Measurements from ENCODE around the gene LHFPL3.
"Not testable (repeated sequence)": the region's sequence is repeated elsewhere in the genome, so short reads cannot be mapped to it uniquely, and the experiment has no call there.

Gene LHFPL3

DNA sequence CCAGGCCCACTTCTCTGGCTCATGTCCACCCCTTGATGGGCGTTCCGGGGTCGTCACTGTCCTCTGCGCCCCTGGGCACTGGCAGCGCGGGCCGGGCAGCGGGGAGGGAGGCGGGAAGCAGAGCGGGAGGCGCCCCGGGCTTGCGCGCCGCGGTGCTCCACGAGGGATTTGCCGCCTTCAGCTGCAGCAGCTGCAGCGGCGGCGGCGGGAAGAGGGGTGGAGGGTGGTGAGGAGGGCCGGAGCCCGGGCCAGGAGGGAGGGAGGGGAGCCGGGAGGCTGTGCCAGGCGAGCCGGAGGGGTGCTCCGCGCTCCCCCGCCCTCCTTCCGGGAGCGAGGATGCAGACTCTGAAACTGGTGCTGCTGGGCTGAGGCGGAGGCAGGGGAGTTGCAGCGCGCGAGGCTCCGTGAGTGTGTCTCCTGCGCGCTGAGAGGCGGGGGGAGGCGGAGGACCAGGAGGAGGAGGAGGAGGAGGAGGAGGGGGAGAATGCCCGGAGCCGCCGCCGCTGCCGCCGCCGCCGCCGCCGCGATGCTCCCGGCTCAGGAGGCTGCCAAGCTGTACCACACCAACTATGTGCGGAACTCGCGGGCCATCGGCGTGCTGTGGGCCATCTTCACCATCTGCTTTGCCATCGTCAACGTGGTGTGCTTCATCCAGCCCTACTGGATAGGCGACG is at the start of gene LHFPL3:
LHFPL3 (plus strand) TSS at position 308 of the 674 bp plus-strand sequence.
- Histone ChIP-seq H4K20me1 (no peaks in the 10 kb centered on the region), H3K27ac (no peak within 1 kb of the TSS), H3K36me3 (no peaks in the 10 kb centered on the region), H3K27me3 (no peaks in the 10 kb centered on the region), H3K4me2 (peak within 1 kb of the TSS in 5 of 11 experiments; percentile 45 to 64 (median 51); a peak in 9 of 22 replicates), H3K9me3 (replicated peaks in 1 of 11) (peaks cover 4 to 20% (median 19%) of the 10 kb centered on the region in 11 experiments; a peak in 21 of 22 replicates), H3K4me3 (no peak within 1 kb of the TSS), H3K4me1 (peaks cover 0 to 18% (median 9%) of the 10 kb centered on the region in 10 experiments; a peak in 12 of 20 replicates), H3K9ac (no peak within 1 kb of the TSS)
- TF ChIP-seq Cebpa-rat (IDR thresholded peaks at IDR 0.05) = no peak

DNA sequence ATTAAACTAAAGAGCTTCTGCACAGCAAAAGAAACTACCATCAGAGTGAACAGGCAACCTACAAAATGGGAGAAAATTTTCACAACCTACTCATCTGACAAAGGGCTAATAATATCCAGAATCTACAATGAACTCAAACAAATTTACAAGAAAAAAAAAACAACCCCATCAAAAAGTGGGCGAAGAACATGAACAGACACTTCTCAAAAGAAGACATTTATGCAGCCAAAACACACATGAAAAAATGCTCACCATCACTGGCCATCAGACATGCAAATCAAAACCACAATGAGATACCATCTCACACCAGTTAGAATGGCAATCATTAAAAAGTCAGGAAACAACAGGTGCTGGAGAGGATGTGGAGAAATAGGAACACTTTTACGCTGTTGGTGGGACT is 46.7 kb upstream of the LHFPL3 start:
- not testable (repeated sequence) for H3K27ac ChIP-seq; H3K9me3 ChIP-seq (replicated peaks in 1 of 11); H3K4me3 ChIP-seq; H3K27me3 ChIP-seq; H3K4me1 ChIP-seq; H3K9ac ChIP-seq; H4K20me1 ChIP-seq; H3K4me2 ChIP-seq; H3K36me3 ChIP-seq

DNA sequence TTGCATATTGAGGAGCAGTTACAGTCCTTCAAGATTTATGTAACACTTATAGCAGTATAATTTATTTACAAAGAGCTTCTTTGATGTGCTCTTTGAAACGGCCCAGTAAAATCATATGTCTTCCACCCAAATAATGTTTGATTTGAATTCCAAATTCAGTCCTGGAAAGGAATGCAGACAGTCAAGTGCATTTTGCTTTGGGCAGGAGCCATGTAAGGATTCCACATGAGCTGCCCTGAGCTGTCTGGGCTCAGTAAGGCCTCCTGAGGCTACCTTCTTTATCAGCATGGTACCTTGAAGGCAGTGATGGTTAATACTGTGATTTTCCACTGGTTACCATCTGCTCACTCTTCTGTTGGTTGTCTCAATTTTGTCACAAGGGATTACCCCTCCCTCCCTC is 41.6 kb upstream of the LHFPL3 start:
- Histone ChIP-seq H3K36me3 (no peaks in the 10 kb centered on the region), H3K27ac (no peak overlapping the region), H4K20me1 (no peaks in the 10 kb centered on the region), H3K4me3 (no peak overlapping the region), H3K4me1 (peaks cover 0 to 7% (median 0%) of the 10 kb centered on the region in 10 experiments; a peak in 2 of 20 replicates), H3K9me3 (replicated peaks in 1 of 11) (peaks cover 0 to 9% (median 0%) of the 10 kb centered on the region in 11 experiments; a peak in 1 of 22 replicates), H3K9ac (no peak overlapping the region), H3K4me2 (no peak overlapping the region), H3K27me3 (no peaks in the 10 kb centered on the region)
- TF ChIP-seq Cebpa-rat (IDR thresholded peaks at IDR 0.05) = no peak

DNA sequence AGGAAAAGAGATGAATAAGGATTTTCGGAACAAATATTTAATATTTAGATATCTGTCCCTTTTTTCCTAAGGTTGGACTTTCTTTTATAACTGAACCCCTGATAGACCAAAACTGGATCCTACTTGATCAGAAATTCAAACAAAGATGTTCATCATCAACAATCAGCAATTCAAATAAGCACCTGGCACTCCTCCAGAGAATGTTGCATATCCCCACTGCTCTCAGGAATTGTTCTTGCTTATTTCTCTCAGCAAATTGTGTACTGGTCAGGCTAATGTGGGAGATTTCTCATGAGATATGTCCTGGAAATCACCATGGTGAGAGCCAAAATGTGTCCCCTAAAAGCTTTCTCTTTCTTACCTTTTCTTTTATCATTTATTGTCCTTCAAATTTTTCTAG is 40.3 kb upstream of the LHFPL3 start:
- no peak for TF ChIP-seq Cebpa-rat (IDR thresholded peaks at IDR 0.05)
- peak overlapping the region in 1 of 11 experiments; percentile 15; a peak in 2 of 22 replicates for H3K4me2 ChIP-seq
- H3K36me3 ChIP-seq = no peaks in the 10 kb centered on the region
- no peaks in the 10 kb centered on the region for H4K20me1 ChIP-seq
- H3K4me1 ChIP-seq = peaks cover 0 to 7% (median 0%) of the 10 kb centered on the region in 10 experiments; a peak in 2 of 20 replicates
- H3K27me3 ChIP-seq = no peaks in the 10 kb centered on the region
- H3K9me3 ChIP-seq (replicated peaks in 1 of 11) = peaks cover 0 to 9% (median 0%) of the 10 kb centered on the region in 11 experiments; a peak in 1 of 22 replicates
- no peak overlapping the region for H3K9ac ChIP-seq
- no peak overlapping the region for H3K4me3 ChIP-seq
- no peak overlapping the region for H3K27ac ChIP-seq

DNA sequence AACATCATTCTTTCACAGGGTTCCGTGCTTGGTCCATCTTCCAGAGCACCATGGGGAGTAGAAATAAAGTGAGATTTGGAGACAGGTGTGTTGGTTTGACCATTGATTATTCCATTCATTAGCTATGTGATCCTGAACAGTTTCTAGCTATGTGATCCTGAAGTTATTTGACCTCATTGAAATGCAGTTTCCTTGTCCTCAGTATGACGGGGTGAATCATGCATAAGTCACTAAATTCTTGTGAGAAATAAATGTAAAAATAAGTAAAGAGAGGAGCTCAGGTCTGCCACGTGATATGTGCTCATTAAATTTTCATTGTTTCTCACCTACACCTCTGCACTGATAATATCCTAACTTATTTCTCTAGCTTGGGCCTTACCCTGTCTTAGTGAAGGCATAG is 34.1 kb upstream of the LHFPL3 start:
- Histone ChIP-seq H3K27ac (no peak overlapping the region), H4K20me1 (no peaks in the 10 kb centered on the region), H3K9ac (no peak overlapping the region), H3K4me1 (no peaks in the 10 kb centered on the region), H3K36me3 (no peaks in the 10 kb centered on the region), H3K4me3 (no peak overlapping the region), H3K4me2 (no peak overlapping the region), H3K27me3 (no peaks in the 10 kb centered on the region), H3K9me3 (replicated peaks in 1 of 11) (peaks cover 0 to 17% (median 0%) of the 10 kb centered on the region in 11 experiments; a peak in 4 of 22 replicates)
- no peak for TF ChIP-seq Cebpa-rat (IDR thresholded peaks at IDR 0.05)

DNA sequence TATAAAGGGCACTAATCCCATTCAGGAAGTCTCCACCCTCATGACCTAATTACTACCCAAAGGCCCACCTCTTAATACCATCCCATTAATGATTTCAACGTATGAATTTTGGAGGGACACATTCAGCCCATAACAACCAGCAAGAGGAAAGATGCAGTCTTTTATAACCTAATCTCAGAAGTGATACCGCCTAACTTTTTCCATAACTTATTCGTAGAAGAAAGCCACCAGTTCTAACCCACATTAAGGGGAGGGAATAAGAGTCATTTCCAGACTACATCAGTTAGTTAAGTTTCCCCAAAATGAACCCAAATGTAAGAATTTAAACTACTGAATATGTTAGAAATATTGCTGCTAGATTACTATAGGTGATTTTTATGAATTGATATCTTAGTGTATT is 32.1 kb upstream of the LHFPL3 start:
- H3K36me3 ChIP-seq = no peaks in the 10 kb centered on the region
- no peak overlapping the region for H3K9ac ChIP-seq
- no peak for TF ChIP-seq Cebpa-rat (IDR thresholded peaks at IDR 0.05)
- no peak overlapping the region for H3K27ac ChIP-seq
- H3K4me1 ChIP-seq = no peaks in the 10 kb centered on the region
- H3K4me2 ChIP-seq = no peak overlapping the region
- no peak overlapping the region for H3K4me3 ChIP-seq
- no peaks in the 10 kb centered on the region for H3K27me3 ChIP-seq
- H3K9me3 ChIP-seq (replicated peaks in 1 of 11) = peaks cover 0 to 8% (median 0%) of the 10 kb centered on the region in 11 experiments; a peak in 4 of 22 replicates
- H4K20me1 ChIP-seq = no peaks in the 10 kb centered on the region

DNA sequence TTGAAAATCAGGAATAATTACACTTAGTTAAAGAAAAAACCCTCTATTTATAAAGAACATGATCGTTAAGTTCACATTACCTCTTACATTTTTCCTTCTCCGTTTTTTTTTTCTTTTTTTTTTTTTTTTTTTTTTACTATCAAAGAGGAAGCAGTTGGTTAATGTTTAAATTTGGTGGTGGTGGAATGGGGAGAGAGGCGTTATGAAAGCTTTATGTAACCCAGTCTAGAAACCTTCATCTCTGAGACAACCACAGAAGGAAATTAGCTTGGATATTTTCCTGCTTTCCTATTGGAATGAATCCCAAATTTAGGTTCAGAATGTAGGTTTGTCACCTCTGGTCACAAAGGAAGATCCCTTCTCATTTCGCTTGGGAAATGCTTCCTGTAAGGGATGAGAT is 31.5 kb upstream of the LHFPL3 start:
- no peak overlapping the region for H3K9ac ChIP-seq
- H3K4me2 ChIP-seq = no peak overlapping the region; a peak in 1 of 22 replicates
- no peaks in the 10 kb centered on the region for H3K36me3 ChIP-seq
- no peaks in the 10 kb centered on the region for H3K4me1 ChIP-seq
- no peaks in the 10 kb centered on the region for H3K27me3 ChIP-seq
- TF ChIP-seq Cebpa-rat (IDR thresholded peaks at IDR 0.05) = no peak
- peaks cover 0 to 8% (median 0%) of the 10 kb centered on the region in 11 experiments; a peak in 4 of 22 replicates for H3K9me3 ChIP-seq (replicated peaks in 1 of 11)
- no peaks in the 10 kb centered on the region for H4K20me1 ChIP-seq
- no peak overlapping the region for H3K27ac ChIP-seq
- H3K4me3 ChIP-seq = no peak overlapping the region

DNA sequence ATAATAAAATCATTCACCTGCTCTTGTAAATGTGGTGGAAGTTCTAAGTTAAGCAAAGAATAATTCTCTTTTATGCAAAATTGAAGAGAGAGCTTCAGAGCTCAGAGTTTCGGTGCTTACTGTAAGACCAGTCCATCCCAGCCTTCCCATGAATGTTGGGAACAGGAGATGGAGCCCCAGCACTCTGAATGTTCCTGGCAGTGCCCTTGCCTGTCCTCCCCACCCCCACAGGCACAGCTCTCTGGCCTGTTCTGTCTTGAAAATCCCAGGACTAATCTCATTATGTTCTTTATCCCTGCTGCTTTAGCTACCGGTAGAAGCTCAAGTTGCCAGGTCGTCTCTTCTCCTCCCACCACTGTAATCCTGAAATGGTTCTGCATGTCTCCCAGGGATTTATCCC is 29.1 kb upstream of the LHFPL3 start:
- Histone ChIP-seq H3K4me2 (no peak overlapping the region), H4K20me1 (no peaks in the 10 kb centered on the region), H3K27ac (no peak overlapping the region), H3K9ac (no peak overlapping the region), H3K27me3 (no peaks in the 10 kb centered on the region), H3K4me3 (no peak overlapping the region), H3K9me3 (replicated peaks in 1 of 11) (peaks cover 0 to 8% (median 0%) of the 10 kb centered on the region in 11 experiments; a peak in 4 of 22 replicates), H3K4me1 (no peaks in the 10 kb centered on the region), H3K36me3 (no peaks in the 10 kb centered on the region)
- TF ChIP-seq Cebpa-rat (IDR thresholded peaks at IDR 0.05) = no peak

DNA sequence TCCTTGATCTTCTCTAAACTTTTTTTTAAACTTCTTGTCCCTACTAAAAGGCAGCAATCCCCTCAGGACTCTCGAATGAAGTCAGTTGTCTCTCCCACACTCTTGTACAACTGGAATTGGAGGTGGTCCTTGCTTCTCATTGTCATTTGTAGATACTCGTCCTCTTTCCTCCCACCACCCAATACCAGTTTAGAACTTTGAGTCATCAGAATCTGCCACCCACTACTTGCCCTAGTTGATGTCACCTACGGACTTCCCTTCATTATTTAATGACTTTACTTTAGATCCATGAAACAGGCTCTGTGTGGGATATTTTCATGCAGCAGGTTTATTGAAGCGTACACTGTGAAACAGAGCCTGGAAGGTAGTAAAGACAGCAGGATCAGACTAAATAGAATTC is 28.6 kb upstream of the LHFPL3 start:
- Histone ChIP-seq H3K4me3 (no peak overlapping the region), H3K9ac (no peak overlapping the region), H3K4me2 (no peak overlapping the region), H3K4me1 (no peaks in the 10 kb centered on the region), H3K36me3 (no peaks in the 10 kb centered on the region), H3K27me3 (no peaks in the 10 kb centered on the region), H4K20me1 (no peaks in the 10 kb centered on the region), H3K27ac (no peak overlapping the region), H3K9me3 (replicated peaks in 1 of 11) (peaks cover 0 to 8% (median 0%) of the 10 kb centered on the region in 11 experiments; a peak in 4 of 22 replicates)
- no peak for TF ChIP-seq Cebpa-rat (IDR thresholded peaks at IDR 0.05)

DNA sequence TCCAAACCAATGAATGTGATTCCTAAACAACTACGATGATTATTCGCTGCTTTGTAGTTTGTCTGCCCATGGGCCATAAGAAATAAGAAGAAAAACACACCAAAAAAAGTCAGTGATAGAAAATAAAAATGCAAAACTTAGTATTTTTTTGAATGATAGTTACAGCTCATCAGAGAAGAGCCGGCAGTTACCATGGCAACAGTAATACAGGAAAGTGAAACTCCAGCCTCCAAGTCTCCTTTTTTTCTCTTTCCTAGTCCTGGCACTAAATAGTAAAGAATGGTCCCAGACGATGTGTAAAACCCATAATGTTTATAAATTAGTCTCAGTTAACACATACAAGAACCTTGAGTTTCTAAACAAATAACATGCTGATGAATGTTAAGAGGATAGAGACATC is 21.6 kb upstream of the LHFPL3 start:
- Histone ChIP-seq H3K27ac (no peak overlapping the region), H3K36me3 (no peaks in the 10 kb centered on the region), H3K4me3 (no peak overlapping the region), H3K4me2 (no peak overlapping the region), H3K9me3 (replicated peaks in 1 of 11) (no peaks in the 10 kb centered on the region), H3K4me1 (no peaks in the 10 kb centered on the region), H3K27me3 (no peaks in the 10 kb centered on the region), H4K20me1 (no peaks in the 10 kb centered on the region), H3K9ac (no peak overlapping the region)
- TF ChIP-seq Cebpa-rat (IDR thresholded peaks at IDR 0.05) = no peak
